Thoracic aorta (tissue), 2 donors: ENCODE data around the gene OR8B12. TPM values are rescaled to one million over a fixed set of nuclear protein-coding genes. Genes with fewer than 3 reads are reported as not detected.

Source experiments
- ATAC-seq: fragments of 150-250 bp; one replicate; pipeline ENCODE4 v1.8.0; 2017; ENCODE audit warnings: low read depth; ENCODE audit not compliant: insufficient number of reproducible peaks, low FRiP score
- DNase-seq: peaks from one replicate; pipeline ENCODE4 v3.0.0-alpha.2; 2020; ENCODE audit warnings: low spot score
- H3K27ac ChIP-seq, 2 donors: fragments of 200-600 bp; sonication (generic); 1 replicate in 1 of 2; 2 replicates in 1 of 2; pipeline ENCODE4 v1.5.1; 2016; ENCODE audit warnings: mild to moderate bottlenecking in 2 of 2, moderate library complexity in 2 of 2
- H3K27me3 ChIP-seq: fragments of 200-600 bp; sonication (generic); replicated peaks from 2 replicates; pipeline ENCODE4 v1.6.0; 2016; ENCODE audit warnings: mild to moderate bottlenecking; ENCODE audit not compliant: insufficient read depth
- H3K36me3 ChIP-seq: fragments of 200-600 bp; sonication (generic); one replicate; pipeline ENCODE4 v1.5.1; 2016
- H3K4me1 ChIP-seq, 2 donors: fragments of 200-600 bp; sonication (generic); 1 replicate in 1 of 2; 2 replicates in 1 of 2; pipeline versions ENCODE4 v1.5.1 to v1.6.0; 2016; ENCODE audit warnings: low read depth in 2 of 2, mild to moderate bottlenecking in 1 of 2; ENCODE audit not compliant: control insufficient read depth in 1 of 2
- H3K4me3 ChIP-seq: fragments of 200-600 bp; sonication (generic); 2 replicates; pipeline ENCODE4 v1.5.1; 2016; ENCODE audit warnings: mild to moderate bottlenecking
- H3K9me3 ChIP-seq: fragments of 200-600 bp; sonication (generic); 2 replicates; pipeline ENCODE4 v1.5.1; 2016
- CTCF ChIP-seq: fragments of 200-600 bp; sonication (generic); IDR thresholded peaks from one replicate; pipeline ENCODE4 v1.5.1; 2019; ENCODE audit warnings: antibody characterized with exemption
- total RNA-seq, 2 donors: library from RNA; depleted of rRNA; stranded (reverse); fragments of >200 nt; gene quantifications; one replicate each; pipeline versions ENCODE4 v1.1.0 to v1.2.3, GENCODE V29; 2016

The OR8B12 gene
- total RNA-seq, 2 donors from 2014 or later: not detected

DNA sequence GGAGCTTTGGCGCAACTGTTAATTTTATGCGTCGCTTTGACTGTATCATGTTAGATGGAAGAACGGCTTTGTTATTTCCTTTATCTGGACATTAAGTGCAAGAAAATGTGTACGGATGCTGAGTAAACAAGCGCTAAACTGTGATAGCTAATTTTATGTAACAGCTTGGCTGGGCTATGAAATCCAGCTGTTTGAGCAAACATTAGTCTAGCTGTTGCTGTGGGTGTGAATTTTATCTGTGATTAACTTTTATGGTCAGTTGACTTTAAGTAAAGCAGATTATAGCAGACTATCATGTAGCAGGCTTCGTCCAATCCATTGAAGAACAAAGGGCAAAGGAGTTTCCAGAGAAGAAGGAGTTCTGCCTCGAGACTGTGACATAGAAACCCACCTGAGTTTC lies 40.3 kb upstream of the OR8B12 start:
- Histone ChIP-seq H3K9me3 (no peaks in the 10 kb centered on the region), H3K4me3 (no peak overlapping the region), H3K36me3 (no peaks in the 10 kb centered on the region), H3K4me1 (no peaks in the 10 kb centered on the region), H3K27me3 (no peaks in the 10 kb centered on the region), H3K27ac (no peak overlapping the region)
- DNase-seq (no peak), ATAC-seq (no peak)
- no peak for TF ChIP-seq CTCF

- Histone ChIP-seq H3K9me3 (no peaks in the 10 kb centered on the region), H3K27me3 (no peaks in the 10 kb centered on the region), H3K4me3 (no peak overlapping the region), H3K4me1 (no peaks in the 10 kb centered on the region), H3K27ac (no peak overlapping the region), H3K36me3 (no peaks in the 10 kb centered on the region)
- no peak for TF ChIP-seq CTCF
- no peak for ATAC-seq
- DNase-seq: no peak
Observed at GRCh38 chr11:124582565-124582964, 39.1 kb upstream of the OR8B12 start.

GRCh38 chr11:124581817-124582216 lies 38.4 kb upstream of the OR8B12 start:
- ATAC-seq: no peak
- H3K9me3 ChIP-seq: no peaks in the 10 kb centered on the region

GRCh38 chr11:124578761-124579160 lies 35.3 kb upstream of the OR8B12 start:
- no peak for DNase-seq
- no peaks in the 10 kb centered on the region for H3K4me1 ChIP-seq
- no peaks in the 10 kb centered on the region for H3K27me3 ChIP-seq
- no peak overlapping the region for H3K4me3 ChIP-seq
- no peak overlapping the region for H3K27ac ChIP-seq
- H3K9me3 ChIP-seq: no peaks in the 10 kb centered on the region
- no peak for ATAC-seq
- H3K36me3 ChIP-seq: no peaks in the 10 kb centered on the region
- no peak for TF ChIP-seq CTCF

More at GRCh38 chr11:124581817-124582216, 38.4 kb upstream of the OR8B12 start:
- H3K4me3 ChIP-seq: no peak overlapping the region
- no peak for TF ChIP-seq CTCF
- no peak for DNase-seq
- no peaks in the 10 kb centered on the region for H3K36me3 ChIP-seq
- H3K27ac ChIP-seq: no peak overlapping the region
- no peaks in the 10 kb centered on the region for H3K4me1 ChIP-seq
- no peaks in the 10 kb centered on the region for H3K27me3 ChIP-seq

DNA sequence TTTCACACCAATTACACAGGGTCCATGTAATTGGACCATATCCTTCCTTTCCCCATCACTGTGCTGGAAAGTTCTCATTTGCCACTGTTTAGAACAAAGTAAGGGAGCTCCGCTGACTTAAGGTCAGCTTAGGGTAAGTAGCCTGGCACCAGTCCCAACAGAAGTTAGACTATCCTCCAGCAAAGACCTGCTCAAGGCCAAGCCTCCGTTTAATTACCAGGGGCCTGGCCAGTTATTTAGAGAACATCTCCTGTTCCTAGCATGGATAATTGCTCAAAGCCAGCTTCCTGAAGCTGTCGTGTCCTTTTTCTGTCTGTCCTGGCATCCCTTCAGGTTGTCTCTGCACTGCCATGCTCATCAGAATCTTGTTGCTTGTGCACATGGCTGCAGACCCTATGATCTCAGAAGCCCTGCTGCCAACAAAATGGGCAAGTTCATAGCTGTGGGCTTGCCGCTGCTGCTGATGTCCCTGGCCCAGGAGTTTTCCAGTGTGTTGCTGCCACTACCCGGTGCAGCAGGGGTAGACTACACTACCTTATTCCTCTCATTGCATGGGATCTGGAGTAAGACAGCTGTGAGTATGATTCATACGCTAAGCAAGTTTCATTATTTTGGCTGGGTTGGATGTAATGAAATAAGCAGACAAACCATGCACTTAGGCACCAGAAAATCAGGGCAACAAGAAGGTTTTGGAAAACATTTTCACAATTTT lies 34.4 kb upstream of the OR8B12 start:
- ATAC-seq: no peak
- Histone ChIP-seq H3K9me3 (no peaks in the 10 kb centered on the region), H3K4me3 (no peak overlapping the region), H3K4me1 (no peaks in the 10 kb centered on the region), H3K27me3 (no peaks in the 10 kb centered on the region), H3K27ac (no peak overlapping the region), H3K36me3 (no peaks in the 10 kb centered on the region)
- no peak for TF ChIP-seq CTCF
- DNase-seq: no peak
